H7 (cell line): ENCODE measurements around the gene MMP27. TPM values are rescaled to one million over a fixed set of nuclear protein-coding genes. Genes with fewer than 3 reads are reported as not detected.
"Not testable (repeated sequence)": the region's sequence is repeated elsewhere in the genome, so short reads cannot be mapped to it uniquely, and the experiment has no call there.

Experiments
- DNase-seq: peaks from one replicate; pipeline ENCODE4 v3.0.0; 2012
- H3K27me3 ChIP-seq: 2 replicates; pipeline ENCODE4 v1.6.0; 2011; ENCODE audit warnings: mild to moderate bottlenecking, low read length; ENCODE audit not compliant: control insufficient read depth, insufficient read depth
- H3K36me3 ChIP-seq: replicated peaks from 2 replicates; pipeline ENCODE4 v1.5.1; 2011; ENCODE audit warnings: low read length; ENCODE audit not compliant: control insufficient read depth, insufficient read depth
- H3K4me3 ChIP-seq: 2 replicates; pipeline ENCODE4 v1.5.1; 2011; ENCODE audit warnings: low read depth, mild to moderate bottlenecking, control low read depth, low read length, moderate library complexity; ENCODE audit not compliant: insufficient read depth
- total RNA-seq: library from RNA; depleted of rRNA; stranded (reverse); fragments of >200 nt; shearing (Covaris generic); gene quantifications from 2 replicates; pipeline ENCODE4 v1.2.3, GENCODE V29; 2014; rRNA removed

Gene MMP27
- total RNA-seq: not detected in 2 replicates

DNA sequence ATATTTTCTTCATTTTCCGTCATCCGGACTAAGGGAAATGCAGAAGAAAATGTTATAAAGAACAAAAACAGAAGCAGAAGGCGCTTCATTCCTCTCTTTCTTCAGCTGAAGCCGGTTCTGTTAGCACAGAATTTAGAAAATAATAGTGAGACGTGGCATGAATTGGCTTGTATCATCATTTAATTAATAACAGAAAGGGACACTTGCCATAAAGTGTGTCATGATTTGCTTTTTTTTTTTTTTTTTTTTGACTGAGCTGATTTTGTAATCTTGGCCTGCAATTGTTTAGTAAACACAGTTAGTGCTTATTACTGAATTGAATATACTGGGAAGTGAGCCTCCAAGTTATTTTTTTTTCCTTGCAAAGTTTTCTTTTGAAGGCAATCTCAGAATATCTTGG, at the start of gene MMP27:
TSS of gene MMP27 (minus strand) at position 144 of the 400 bp plus-strand sequence. CDS start at position 89, 55 bp downstream.
- Histone ChIP-seq H3K36me3 (no peaks in the 10 kb centered on the region), H3K27me3 (no peaks in the 10 kb centered on the region), H3K4me3 (no peak within 1 kb of the TSS)
- no peak for DNase-seq

- no peaks in the 10 kb centered on the region for H3K36me3 ChIP-seq
- DNase-seq: no peak
- H3K4me3 ChIP-seq: no peak overlapping the region
- no peaks in the 10 kb centered on the region for H3K27me3 ChIP-seq
Observed at GRCh38 chr11:102753267-102753666, 47.7 kb upstream of the MMP27 start.

GRCh38 chr11:102751673-102752072, 46.1 kb upstream of the MMP27 start:
- Histone ChIP-seq H3K27me3 (no peaks in the 10 kb centered on the region), H3K4me3 (no peak overlapping the region), H3K36me3 (no peaks in the 10 kb centered on the region)
- no peak for DNase-seq

DNA sequence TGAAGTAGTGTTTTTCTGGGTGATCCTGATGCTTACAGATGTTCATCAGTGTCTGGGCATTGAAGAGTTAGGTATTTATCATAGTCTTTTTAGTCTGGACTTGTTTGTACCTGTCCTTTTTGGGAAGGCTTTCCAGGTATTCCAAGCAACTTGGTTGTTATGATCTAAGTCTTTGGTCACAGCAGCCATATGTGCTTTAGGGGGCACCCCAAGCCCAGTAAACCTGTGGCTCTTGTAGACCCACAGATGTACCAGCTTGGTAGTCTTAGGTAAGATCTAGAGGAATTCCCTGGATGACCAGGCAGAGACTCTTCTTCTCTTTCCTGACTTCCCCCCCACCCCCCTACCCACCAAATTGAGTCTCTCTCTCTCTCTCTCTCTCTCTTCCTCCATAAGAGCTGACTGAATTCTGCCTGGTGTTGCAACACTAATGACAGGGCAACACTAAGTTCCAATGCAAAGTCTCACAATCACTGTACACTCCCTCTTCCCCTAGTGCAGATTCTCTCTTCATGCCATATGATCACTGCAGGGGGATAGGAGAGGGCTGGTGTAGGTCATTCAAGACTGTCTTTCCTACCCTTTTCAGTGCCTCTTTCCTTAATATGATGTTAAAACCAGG, 43.6 kb upstream of the MMP27 start:
- Histone ChIP-seq H3K27me3 (no peaks in the 10 kb centered on the region), H3K36me3 (no peaks in the 10 kb centered on the region), H3K4me3 (no peak overlapping the region)
- no peak for DNase-seq

DNA sequence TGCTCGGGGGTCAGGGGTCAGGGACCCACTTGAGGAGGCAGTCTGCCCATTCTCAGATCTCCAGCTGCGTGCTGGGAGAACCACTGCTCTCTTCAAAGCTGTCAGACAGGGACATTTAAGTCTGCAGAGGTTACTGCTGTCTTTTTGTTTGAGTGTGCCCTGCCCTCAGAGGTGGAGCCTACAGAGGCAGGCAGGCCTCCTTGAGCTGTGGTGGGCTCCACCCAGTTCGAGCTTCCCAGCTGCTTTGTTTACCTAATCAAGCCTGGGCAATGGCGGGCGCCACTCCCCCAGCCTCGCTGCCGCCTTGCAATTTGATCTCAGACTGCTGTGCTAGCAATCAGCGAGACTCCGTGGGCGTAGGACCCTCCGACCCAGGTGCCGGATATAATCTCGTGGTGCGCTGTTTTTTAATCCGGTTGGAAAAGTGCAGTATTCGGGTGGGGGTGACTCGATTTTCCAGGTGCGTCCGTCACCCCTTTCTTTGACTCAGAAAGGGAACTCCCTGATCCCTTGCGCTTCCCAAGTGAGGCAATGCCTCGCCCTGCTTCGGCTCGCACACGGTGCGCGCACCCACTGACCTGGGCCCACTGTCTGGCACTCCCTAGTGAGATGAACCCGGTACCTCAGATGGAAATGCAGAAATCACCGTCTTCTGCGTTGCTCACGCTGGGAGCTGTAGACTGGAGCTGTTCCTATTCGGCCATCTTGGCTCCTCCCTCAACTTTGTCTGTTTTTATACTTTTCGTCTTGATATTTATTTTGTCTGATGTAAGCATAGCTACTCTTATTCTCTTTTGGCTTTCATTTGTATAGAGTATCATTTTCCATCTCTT, 41.4 kb upstream of the MMP27 start:
- H3K4me3 ChIP-seq: peak overlapping the region; percentile 47
- not testable (repeated sequence) for H3K36me3 ChIP-seq, H3K27me3 ChIP-seq, DNase-seq

DNA sequence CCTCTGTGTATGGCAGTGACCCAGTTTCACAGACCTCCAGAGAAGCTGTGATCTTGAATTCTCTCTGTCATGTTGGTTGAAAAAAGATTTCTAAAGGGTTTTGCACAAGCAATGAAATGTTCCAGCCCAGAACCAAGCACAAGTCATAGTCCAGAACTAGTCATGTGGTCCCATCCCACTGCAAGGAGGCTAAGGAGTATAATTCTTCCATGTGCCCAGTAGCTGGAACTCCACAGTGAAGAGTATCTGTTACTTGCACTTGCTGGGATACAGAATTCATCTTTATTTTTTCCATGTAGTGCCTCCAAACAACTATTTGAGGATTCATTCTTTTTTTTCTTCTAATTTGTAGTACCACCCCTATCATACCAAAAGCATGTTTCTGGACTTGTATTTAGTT, 29.1 kb upstream of the MMP27 start:
- no peak overlapping the region for H3K4me3 ChIP-seq
- no peak for DNase-seq
- H3K36me3 ChIP-seq: no peaks in the 10 kb centered on the region

DNA sequence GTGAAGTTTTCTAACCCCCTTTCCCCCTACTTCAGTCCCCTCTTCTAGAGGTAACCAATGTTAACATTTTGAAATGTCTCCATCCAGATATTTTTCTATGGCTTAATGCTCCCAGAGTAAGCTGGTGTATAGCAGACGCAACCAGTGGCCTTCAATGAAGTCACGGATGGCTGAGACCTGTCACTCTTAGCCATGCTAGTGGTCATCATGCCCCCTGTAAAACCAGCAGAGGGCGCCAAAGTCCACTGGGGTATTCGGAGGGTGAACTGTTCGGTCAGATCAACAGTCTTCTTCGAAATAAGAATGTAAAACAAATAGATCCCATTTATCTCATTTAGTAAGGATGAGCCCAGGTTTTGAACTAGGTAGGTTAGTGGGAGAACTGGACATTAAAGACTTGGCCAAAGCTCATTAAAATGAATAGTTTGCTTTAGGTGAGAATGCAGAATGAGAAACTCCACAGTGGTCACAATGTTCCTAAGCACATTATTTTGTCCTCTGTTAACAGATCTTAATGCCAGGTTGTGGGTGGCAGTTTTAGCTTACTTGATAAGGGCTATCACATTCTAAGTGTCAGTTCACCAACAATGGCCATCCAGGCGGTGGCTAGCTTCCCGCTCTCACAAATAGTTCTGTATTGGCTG, 27.8 kb upstream of the MMP27 start:
- Histone ChIP-seq H3K4me3 (no peak overlapping the region), H3K27me3 (no peaks in the 10 kb centered on the region), H3K36me3 (no peaks in the 10 kb centered on the region)
- peak; percentile 69 for DNase-seq

More for the DNA sequence above, 29.1 kb upstream of the MMP27 start:
- H3K27me3 ChIP-seq: no peaks in the 10 kb centered on the region

- H3K27me3 ChIP-seq, H3K4me3 ChIP-seq, H3K36me3 ChIP-seq, DNase-seq: not testable (repeated sequence)
Observed at GRCh38 chr11:102730944-102731343, 25.4 kb upstream of the MMP27 start.

GRCh38 chr11:102729849-102730815, 24.6 kb upstream of the MMP27 start:
- DNase-seq: no peak
- Histone ChIP-seq H3K27me3 (no peaks in the 10 kb centered on the region), H3K4me3 (no peak overlapping the region), H3K36me3 (no peaks in the 10 kb centered on the region)

DNA sequence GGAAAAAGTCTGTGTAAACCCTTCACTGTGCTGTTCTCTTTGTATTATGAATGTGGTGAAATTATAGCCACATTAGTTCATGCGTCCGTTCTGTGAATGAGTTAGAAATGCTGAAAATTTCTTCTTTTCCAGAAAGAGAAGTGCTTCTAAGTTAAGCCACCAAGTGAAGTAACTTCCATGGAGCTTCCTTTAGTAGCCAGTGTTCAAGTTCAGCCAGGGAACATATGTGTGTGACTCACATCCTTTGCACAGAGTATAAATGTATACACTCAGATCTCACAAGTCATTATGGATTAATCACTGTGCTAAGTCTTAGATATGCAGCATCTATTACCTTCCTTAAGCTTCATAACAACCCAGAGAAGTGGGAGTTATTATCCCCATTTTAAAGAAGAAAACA, 22.3 kb upstream of the MMP27 start:
- Histone ChIP-seq H3K36me3 (no peaks in the 10 kb centered on the region), H3K4me3 (no peak overlapping the region), H3K27me3 (no peaks in the 10 kb centered on the region)
- DNase-seq: no peak

- no peak within 1 kb of the TSS for H3K4me3 ChIP-seq
- no peak for DNase-seq
- no peaks in the 10 kb centered on the region for H3K36me3 ChIP-seq
- H3K27me3 ChIP-seq: no peaks in the 10 kb centered on the region
Observed at GRCh38 chr11:102724904-102725500, 19.4 kb upstream of the MMP27 start, which contains the start of gene MMP8. Gene MMP8 (minus strand): TSS chr11:102724954. CDS start chr11:102724855, 99 bp downstream.

DNA sequence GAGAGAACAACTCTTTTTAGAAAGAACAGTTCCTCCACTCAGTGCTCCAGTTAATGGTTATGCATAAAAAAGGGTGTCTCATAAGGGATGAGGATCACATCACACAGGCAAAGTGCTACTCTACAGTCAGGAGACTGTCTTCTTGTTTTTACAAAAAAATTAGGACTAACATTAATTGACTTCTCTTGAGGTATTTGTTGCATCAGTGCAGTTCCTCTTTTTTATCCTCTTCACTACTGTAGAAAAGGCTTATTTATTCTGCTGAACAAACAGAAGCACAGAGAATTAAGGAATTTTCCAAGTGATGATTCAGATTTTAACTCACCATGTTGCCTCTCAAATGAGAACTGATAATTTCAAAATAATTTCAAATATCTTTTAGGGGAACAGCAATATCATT, 17.3 kb upstream of the MMP27 start:
- DNase-seq: no peak
- H3K27me3 ChIP-seq: no peaks in the 10 kb centered on the region
- no peaks in the 10 kb centered on the region for H3K36me3 ChIP-seq
- H3K4me3 ChIP-seq: no peak overlapping the region

GRCh38 chr11:102719620-102720277, 14.2 kb upstream of the MMP27 start:
- Histone ChIP-seq H3K27me3 (no peaks in the 10 kb centered on the region), H3K4me3 (no peak overlapping the region), H3K36me3 (no peaks in the 10 kb centered on the region)
- DNase-seq: no peak
